Ishikawa (cell line): Measurements from ENCODE around the gene GMPR.

Experiments used
- CEBPB ChIP-seq: IDR thresholded peaks from 2 replicates; pipeline ENCODE4 v1.6.1; 2012
- CREB1 ChIP-seq: IDR thresholded peaks from 2 replicates; pipeline ENCODE4 v1.6.1; 2012; ENCODE audit warnings: low read depth
- EGR1 ChIP-seq: IDR thresholded peaks from 2 replicates; pipeline ENCODE4 v1.6.1; 2012
- EP300 ChIP-seq: IDR thresholded peaks from 2 replicates; pipeline ENCODE4 v1.6.1; 2012; ENCODE audit warnings: borderline replicate concordance
- FOXM1 ChIP-seq: IDR thresholded peaks from 2 replicates; pipeline ENCODE4 v1.6.1; 2012; ENCODE audit warnings: low read depth, borderline replicate concordance
- MAX ChIP-seq: IDR thresholded peaks from 2 replicates; pipeline ENCODE4 v1.6.1; 2012
- NFIC ChIP-seq: IDR thresholded peaks from 2 replicates; pipeline ENCODE4 v1.6.1; 2012
- RAD21 ChIP-seq: IDR thresholded peaks from 2 replicates; pipeline ENCODE4 v1.6.1; 2012; ENCODE audit warnings: low read depth
- REST ChIP-seq: IDR thresholded peaks from 2 replicates; pipeline ENCODE4 v1.6.1; 2012; ENCODE audit warnings: low read depth, mild to moderate bottlenecking
- TAF1 ChIP-seq: IDR thresholded peaks from 2 replicates; pipeline ENCODE4 v1.6.1; 2012; ENCODE audit warnings: low read depth, mild to moderate bottlenecking
- TCF12 ChIP-seq: IDR thresholded peaks from 2 replicates; pipeline ENCODE4 v1.6.1; 2012; ENCODE audit warnings: low read depth
- TEAD4 ChIP-seq: IDR thresholded peaks from 2 replicates; pipeline ENCODE4 v1.6.1; 2012
- USF1 ChIP-seq: IDR thresholded peaks from 2 replicates; pipeline ENCODE4 v1.6.1; 2012
- YY1 ChIP-seq: IDR thresholded peaks from 2 replicates; pipeline ENCODE4 v1.6.1; 2012; ENCODE audit warnings: low read depth
- ZBTB7A ChIP-seq: IDR thresholded peaks from 2 replicates; pipeline ENCODE4 v1.6.1; 2012; ENCODE audit warnings: low read depth

The GMPR gene

GRCh38 chr6:16292432-16292831 is 54.0 kb downstream of the GMPR start:
- TF ChIP-seq FOXM1: no peak
- TF ChIP-seq REST: no peak
- TF ChIP-seq EP300: no peak
- TF ChIP-seq TEAD4: no peak
- no peak for TF ChIP-seq EGR1
- no peak for TF ChIP-seq NFIC
- TF ChIP-seq ZBTB7A: no peak
- TF ChIP-seq TAF1: no peak
- no peak for TF ChIP-seq USF1

- no peak for TF ChIP-seq EP300
- no peak for TF ChIP-seq CEBPB
- no peak for TF ChIP-seq TCF12
- TF ChIP-seq REST: no peak
- TF ChIP-seq NFIC: no peak
- no peak for TF ChIP-seq TAF1
- TF ChIP-seq TEAD4: no peak
- TF ChIP-seq YY1: no peak
- TF ChIP-seq CREB1: no peak
- no peak for TF ChIP-seq FOXM1
- no peak for TF ChIP-seq MAX
- TF ChIP-seq EGR1: no peak
- no peak for TF ChIP-seq ZBTB7A
- no peak for TF ChIP-seq RAD21
- TF ChIP-seq USF1: no peak
These were observed 54.6 kb downstream of the GMPR start for GRCh38 chr6:16292942-16293341.

- TF ChIP-seq YY1 (no peak), FOXM1 (no peak), ZBTB7A (no peak), RAD21 (no peak)
These were observed 56.0 kb downstream of the GMPR start for GRCh38 chr6:16294371-16294770.

GRCh38 chr6:16295060-16295459 is 56.7 kb downstream of the GMPR start:
- TF ChIP-seq TAF1 (no peak), REST (no peak), CEBPB (no peak), NFIC (no peak), MAX (no peak), FOXM1 (no peak), ZBTB7A (no peak), TCF12 (no peak), YY1 (no peak), CREB1 (no peak), EGR1 (no peak)

GRCh38 chr6:16295471-16295870 is 57.1 kb downstream of the GMPR start:
- TF ChIP-seq REST (no peak), RAD21 (no peak), MAX (no peak), EP300 (no peak), EGR1 (no peak), NFIC (no peak), CREB1 (no peak)
